ENCODE data around the gene MMAB.

The MMAB gene

DNA sequence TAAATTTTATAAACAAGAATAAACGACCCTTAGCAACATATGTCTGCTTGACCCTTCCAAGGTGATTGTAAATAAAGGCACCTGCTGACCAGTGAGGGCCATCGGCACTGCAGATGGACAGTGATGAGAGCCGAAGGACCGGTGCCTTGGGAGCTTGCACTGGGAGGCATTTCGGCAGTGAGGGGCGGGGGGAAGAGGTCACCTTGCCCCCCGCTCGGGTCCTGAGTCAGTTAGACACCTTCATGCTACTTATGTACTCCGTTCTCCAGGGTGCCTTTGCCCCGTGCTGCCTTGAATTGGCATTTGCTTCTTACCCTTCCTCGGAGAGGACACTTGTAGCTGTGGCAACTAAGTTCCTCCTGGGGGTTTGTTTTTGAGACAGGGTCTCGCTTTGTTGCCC, 23.0 kb downstream of the MMAB start:
- H3K4me3 ChIP-seq (ENCODE audit: low read depth, low read length) = no peak overlapping the region
- H3K4me1 ChIP-seq (ENCODE audit: control insufficient read depth, insufficient read depth, low read length) = peaks cover under 1% of the 10 kb centered on the region; the same call in 1 of the 2 replicates
- H3K27ac ChIP-seq (ENCODE audit: low read depth, low read length) = no peak overlapping the region
- no peaks in the 10 kb centered on the region for H3K27me3 ChIP-seq (ENCODE audit: control insufficient read depth, insufficient read depth, low read length)
- H3K36me3 ChIP-seq (ENCODE audit: control insufficient read depth, insufficient read depth, low read length) = no peaks in the 10 kb centered on the region
- H3K9ac ChIP-seq (ENCODE audit: low read length) = no peak overlapping the region
- no peaks in the 10 kb centered on the region for H3K9me3 ChIP-seq (ENCODE audit: control insufficient read depth, insufficient read depth, low read depth, low read length)

DNA sequence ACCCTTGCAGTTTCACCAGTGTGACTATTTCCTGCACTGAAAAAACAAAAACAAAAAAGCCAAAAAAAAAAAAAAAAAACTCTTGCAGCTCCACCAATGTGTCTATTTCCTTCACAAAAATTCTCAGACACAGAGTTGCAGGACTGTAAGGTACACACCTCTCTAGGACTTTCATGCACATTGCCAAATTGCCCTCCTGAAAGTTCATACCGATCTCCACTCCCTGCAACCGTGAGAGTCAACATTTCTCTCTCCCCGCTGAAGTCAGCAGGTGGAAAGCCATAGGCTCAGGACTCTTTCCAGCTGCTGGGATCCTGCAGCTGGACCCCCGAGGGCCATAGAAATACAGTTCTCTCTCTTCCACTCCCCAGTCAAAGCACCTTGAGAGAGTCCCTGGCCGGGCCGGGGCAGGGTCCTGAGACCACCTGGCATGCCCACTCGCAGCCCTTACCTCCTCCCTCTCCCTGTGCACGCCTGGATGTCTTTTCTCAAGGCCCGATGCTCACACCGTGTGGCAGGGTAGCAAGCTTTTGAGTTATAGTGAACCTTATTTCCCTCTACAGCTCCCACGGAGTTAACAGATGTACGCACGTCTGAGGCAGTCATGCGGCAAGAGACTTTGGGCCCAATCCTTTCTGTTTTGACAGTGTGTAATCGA, 23.6 kb downstream of the MMAB start:
- H3K27me3 ChIP-seq (ENCODE audit: control insufficient read depth, insufficient read depth, low read length) = no peaks in the 10 kb centered on the region
- peaks cover 2% of the 10 kb centered on the region; the same call in 1 of the 2 replicates for H3K4me1 ChIP-seq (ENCODE audit: control insufficient read depth, insufficient read depth, low read length)
- H3K9me3 ChIP-seq (ENCODE audit: control insufficient read depth, insufficient read depth, low read depth, low read length) = no peaks in the 10 kb centered on the region
- no peak overlapping the region for H3K4me3 ChIP-seq (ENCODE audit: low read depth, low read length)
- H3K27ac ChIP-seq (ENCODE audit: low read depth, low read length) = no peak overlapping the region
- H3K36me3 ChIP-seq (ENCODE audit: control insufficient read depth, insufficient read depth, low read length) = no peaks in the 10 kb centered on the region
- no peak overlapping the region for H3K9ac ChIP-seq (ENCODE audit: low read length)

GRCh38 chr12:109548258-109548657, 25.0 kb downstream of the MMAB start:
- H3K4me3 ChIP-seq (ENCODE audit: low read depth, low read length) = no peak overlapping the region
- H3K4me1 ChIP-seq (ENCODE audit: control insufficient read depth, insufficient read depth, low read length) = peaks cover 2% of the 10 kb centered on the region; the same call in 1 of the 2 replicates
- H3K27me3 ChIP-seq (ENCODE audit: control insufficient read depth, insufficient read depth, low read length) = no peaks in the 10 kb centered on the region
- no peak overlapping the region for H3K27ac ChIP-seq (ENCODE audit: low read depth, low read length)
- H3K9ac ChIP-seq (ENCODE audit: low read length) = no peak overlapping the region
- H3K36me3 ChIP-seq (ENCODE audit: control insufficient read depth, insufficient read depth, low read length) = no peaks in the 10 kb centered on the region
- no peaks in the 10 kb centered on the region for H3K9me3 ChIP-seq (ENCODE audit: control insufficient read depth, insufficient read depth, low read depth, low read length)

GRCh38 chr12:109547286-109547685, 26.0 kb downstream of the MMAB start:
- H3K4me3 ChIP-seq (ENCODE audit: low read depth, low read length) = no peak overlapping the region
- H3K9me3 ChIP-seq (ENCODE audit: control insufficient read depth, insufficient read depth, low read depth, low read length) = no peaks in the 10 kb centered on the region
- no peak overlapping the region for H3K9ac ChIP-seq (ENCODE audit: low read length)
- H3K4me1 ChIP-seq (ENCODE audit: control insufficient read depth, insufficient read depth, low read length) = peaks cover 2% of the 10 kb centered on the region; the same call in 1 of the 2 replicates
- H3K36me3 ChIP-seq (ENCODE audit: control insufficient read depth, insufficient read depth, low read length) = no peaks in the 10 kb centered on the region
- no peak overlapping the region for H3K27ac ChIP-seq (ENCODE audit: low read depth, low read length)
- no peaks in the 10 kb centered on the region for H3K27me3 ChIP-seq (ENCODE audit: control insufficient read depth, insufficient read depth, low read length)

- Histone ChIP-seq H3K27ac (ENCODE audit: low read depth, low read length) (no peak overlapping the region), H3K9me3 (ENCODE audit: control insufficient read depth, insufficient read depth, low read depth, low read length) (no peaks in the 10 kb centered on the region), H3K9ac (ENCODE audit: low read length) (no peak overlapping the region), H3K36me3 (ENCODE audit: control insufficient read depth, insufficient read depth, low read length) (no peaks in the 10 kb centered on the region), H3K4me3 (ENCODE audit: low read depth, low read length) (no peak overlapping the region), H3K4me1 (ENCODE audit: control insufficient read depth, insufficient read depth, low read length) (peaks cover 2% of the 10 kb centered on the region; the same call in 1 of the 2 replicates), H3K27me3 (ENCODE audit: control insufficient read depth, insufficient read depth, low read length) (no peaks in the 10 kb centered on the region)
Observed at GRCh38 chr12:109545826-109546225, 27.5 kb downstream of the MMAB start.

DNA sequence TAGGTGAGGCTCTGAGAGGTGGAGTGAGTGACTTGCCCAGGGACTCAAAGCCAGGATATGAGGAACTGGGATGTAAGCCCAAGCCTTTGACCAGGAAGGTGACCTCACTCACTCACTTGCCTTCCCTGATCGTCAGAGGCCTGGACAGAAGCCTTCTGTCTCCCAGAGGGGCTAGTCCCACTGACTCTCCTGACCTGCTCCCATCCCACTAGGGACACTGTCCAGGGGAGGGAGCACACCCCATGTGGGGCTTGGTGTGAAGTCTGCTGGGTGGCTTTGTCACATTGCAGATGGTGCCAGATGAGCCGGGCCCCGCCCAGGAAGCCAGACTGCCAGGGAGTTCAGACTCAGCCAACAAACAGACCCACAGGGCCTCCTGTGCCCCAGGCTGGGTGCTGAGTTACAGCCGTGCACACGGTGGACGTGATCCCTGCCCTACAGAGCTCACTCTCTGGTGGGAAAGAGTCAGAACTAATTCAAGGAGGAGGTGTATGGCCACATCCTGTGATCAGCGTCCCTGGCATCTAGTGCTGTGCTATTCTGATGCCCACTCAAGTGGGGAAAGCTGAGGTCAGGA, 28.3 kb downstream of the MMAB start:
- no peak overlapping the region for H3K4me3 ChIP-seq (ENCODE audit: low read depth, low read length)
- H3K4me1 ChIP-seq (ENCODE audit: control insufficient read depth, insufficient read depth, low read length) = peaks cover 2% of the 10 kb centered on the region; the same call in 1 of the 2 replicates
- H3K9me3 ChIP-seq (ENCODE audit: control insufficient read depth, insufficient read depth, low read depth, low read length) = no peaks in the 10 kb centered on the region
- H3K9ac ChIP-seq (ENCODE audit: low read length) = no peak overlapping the region
- H3K27me3 ChIP-seq (ENCODE audit: control insufficient read depth, insufficient read depth, low read length) = no peaks in the 10 kb centered on the region
- no peaks in the 10 kb centered on the region for H3K36me3 ChIP-seq (ENCODE audit: control insufficient read depth, insufficient read depth, low read length)
- no peak overlapping the region for H3K27ac ChIP-seq (ENCODE audit: low read depth, low read length)

GRCh38 chr12:109542876-109543275, 30.4 kb downstream of the MMAB start:
- no peaks in the 10 kb centered on the region for H3K9me3 ChIP-seq (ENCODE audit: control insufficient read depth, insufficient read depth, low read depth, low read length)
- H3K4me3 ChIP-seq (ENCODE audit: low read depth, low read length) = no peak overlapping the region
- H3K4me1 ChIP-seq (ENCODE audit: control insufficient read depth, insufficient read depth, low read length) = peaks cover 2% of the 10 kb centered on the region; the same call in 1 of the 2 replicates
- no peaks in the 10 kb centered on the region for H3K36me3 ChIP-seq (ENCODE audit: control insufficient read depth, insufficient read depth, low read length)
- no peaks in the 10 kb centered on the region for H3K27me3 ChIP-seq (ENCODE audit: control insufficient read depth, insufficient read depth, low read length)
- H3K9ac ChIP-seq (ENCODE audit: low read length) = no peak overlapping the region
- H3K27ac ChIP-seq (ENCODE audit: low read depth, low read length) = no peak overlapping the region

DNA sequence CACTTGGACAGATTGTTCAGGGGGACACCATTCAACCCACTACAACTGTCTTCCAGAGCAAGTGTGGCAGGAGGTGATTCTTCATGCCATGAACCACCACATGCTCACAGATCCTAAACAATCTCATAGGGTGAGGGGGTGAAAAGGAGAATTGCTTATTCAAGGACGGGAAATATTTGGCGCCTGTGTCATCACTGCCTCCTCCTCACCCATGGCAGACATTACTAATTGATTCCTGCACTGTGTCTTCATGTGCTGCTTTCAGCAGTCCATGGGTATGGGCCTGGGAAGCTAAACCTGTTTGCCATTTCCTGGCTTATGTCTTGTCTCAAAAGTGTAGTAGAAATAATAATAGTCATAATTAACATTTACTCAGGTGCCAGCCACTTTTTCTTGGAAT, 31.3 kb downstream of the MMAB start:
- H3K27me3 ChIP-seq (ENCODE audit: control insufficient read depth, insufficient read depth, low read length) = no peaks in the 10 kb centered on the region
- H3K27ac ChIP-seq (ENCODE audit: low read depth, low read length) = no peak overlapping the region

GRCh38 chr12:109541413-109541726, 31.9 kb downstream of the MMAB start:
- no peak overlapping the region for H3K27ac ChIP-seq (ENCODE audit: low read depth, low read length)

More for the DNA sequence above, 31.3 kb downstream of the MMAB start:
- H3K4me3 ChIP-seq (ENCODE audit: low read depth, low read length) = no peak overlapping the region
- no peaks in the 10 kb centered on the region for H3K9me3 ChIP-seq (ENCODE audit: control insufficient read depth, insufficient read depth, low read depth, low read length)
- peaks cover 2% of the 10 kb centered on the region; the same call in 1 of the 2 replicates for H3K4me1 ChIP-seq (ENCODE audit: control insufficient read depth, insufficient read depth, low read length)
- H3K36me3 ChIP-seq (ENCODE audit: control insufficient read depth, insufficient read depth, low read length) = no peaks in the 10 kb centered on the region
- no peak overlapping the region for H3K9ac ChIP-seq (ENCODE audit: low read length)

DNA sequence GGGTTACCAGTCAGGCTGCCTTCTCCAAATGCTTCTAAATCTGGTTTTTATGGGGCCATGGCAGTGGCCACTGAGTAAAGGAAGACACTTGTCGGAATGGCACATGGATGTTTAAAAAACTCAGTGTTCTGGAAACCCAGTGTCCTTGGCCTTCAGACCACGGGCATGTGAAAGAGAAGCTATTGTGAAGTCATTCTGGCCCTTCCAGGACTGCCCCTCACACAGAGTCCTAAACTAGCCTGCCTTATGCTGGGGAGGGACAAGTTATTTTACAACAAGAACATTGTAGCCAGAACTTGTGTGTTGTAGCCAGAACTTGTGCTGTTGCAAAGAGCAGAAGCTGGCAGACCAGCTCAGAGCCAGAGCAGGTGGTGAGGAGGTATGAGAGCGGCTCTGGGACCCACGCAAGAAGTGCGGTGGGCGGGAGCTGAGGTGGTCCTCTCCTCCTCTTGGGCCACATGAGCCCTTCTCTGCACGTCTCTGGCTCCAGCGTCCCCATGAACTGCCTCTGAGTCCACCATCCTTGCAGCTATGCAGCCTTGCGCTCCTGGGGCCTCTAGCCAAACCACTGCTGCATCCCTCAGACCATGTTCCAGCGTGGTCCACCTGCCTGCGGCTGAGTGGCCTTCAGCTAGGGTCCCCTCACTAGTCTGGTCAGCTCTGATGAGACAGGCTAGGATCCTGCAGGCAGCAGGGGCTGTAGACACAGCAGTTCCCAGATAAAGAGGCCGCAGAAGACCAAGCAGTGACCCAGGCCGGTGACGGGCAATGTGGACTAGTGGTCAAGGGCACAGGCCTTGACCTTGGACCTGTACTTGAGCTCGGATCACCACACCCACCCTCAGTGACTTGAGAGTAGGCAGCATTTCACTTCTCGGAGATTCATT, 32.5 kb downstream of the MMAB start:
- H3K4me3 ChIP-seq (ENCODE audit: low read depth, low read length) = no peak overlapping the region
- H3K9ac ChIP-seq (ENCODE audit: low read length) = no peak overlapping the region
- H3K9me3 ChIP-seq (ENCODE audit: control insufficient read depth, insufficient read depth, low read depth, low read length) = no peaks in the 10 kb centered on the region
- no peak overlapping the region for H3K27ac ChIP-seq (ENCODE audit: low read depth, low read length)
- H3K27me3 ChIP-seq (ENCODE audit: control insufficient read depth, insufficient read depth, low read length) = no peaks in the 10 kb centered on the region
- H3K4me1 ChIP-seq (ENCODE audit: control insufficient read depth, insufficient read depth, low read length) = peaks cover 2% of the 10 kb centered on the region; the same call in 1 of the 2 replicates
- no peaks in the 10 kb centered on the region for H3K36me3 ChIP-seq (ENCODE audit: control insufficient read depth, insufficient read depth, low read length)

More at GRCh38 chr12:109541413-109541726, 31.9 kb downstream of the MMAB start:
- Histone ChIP-seq H3K4me1 (ENCODE audit: control insufficient read depth, insufficient read depth, low read length) (peaks cover 2% of the 10 kb centered on the region; the same call in 1 of the 2 replicates), H3K27me3 (ENCODE audit: control insufficient read depth, insufficient read depth, low read length) (no peaks in the 10 kb centered on the region), H3K9ac (ENCODE audit: low read length) (no peak overlapping the region), H3K36me3 (ENCODE audit: control insufficient read depth, insufficient read depth, low read length) (no peaks in the 10 kb centered on the region), H3K4me3 (ENCODE audit: low read depth, low read length) (no peak overlapping the region), H3K9me3 (ENCODE audit: control insufficient read depth, insufficient read depth, low read depth, low read length) (no peaks in the 10 kb centered on the region)

DNA sequence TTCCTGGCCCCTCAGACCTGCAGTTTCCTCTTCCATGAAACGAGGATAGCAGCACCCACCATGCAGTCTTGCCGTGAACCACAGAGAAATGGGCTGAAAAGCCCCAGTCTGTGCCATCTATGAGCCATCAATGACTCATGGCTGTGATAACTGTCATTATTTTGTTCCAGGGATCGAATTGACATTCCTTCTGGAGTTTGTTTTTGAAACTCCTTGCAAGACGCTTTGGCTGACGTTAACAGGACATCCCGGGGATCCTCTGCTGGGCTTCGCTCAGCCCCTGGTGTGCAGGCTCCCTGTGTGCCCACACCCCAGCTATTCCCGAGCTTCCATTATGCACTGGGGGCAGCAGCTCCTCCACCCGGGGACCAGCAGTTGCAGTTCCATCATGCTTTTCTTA, 33.8 kb downstream of the MMAB start:
- Histone ChIP-seq H3K36me3 (ENCODE audit: control insufficient read depth, insufficient read depth, low read length) (no peaks in the 10 kb centered on the region), H3K4me1 (ENCODE audit: control insufficient read depth, insufficient read depth, low read length) (no peaks in the 10 kb centered on the region; the same call in 1 of the 2 replicates), H3K4me3 (ENCODE audit: low read depth, low read length) (no peak overlapping the region), H3K9me3 (ENCODE audit: control insufficient read depth, insufficient read depth, low read depth, low read length) (no peaks in the 10 kb centered on the region), H3K9ac (ENCODE audit: low read length) (no peak overlapping the region), H3K27ac (ENCODE audit: low read depth, low read length) (no peak overlapping the region), H3K27me3 (ENCODE audit: control insufficient read depth, insufficient read depth, low read length) (no peaks in the 10 kb centered on the region)

Measured in HUES6 (cell line).